MM.1S (cell line): ENCODE results near the gene TBX2.

Experiments used
- DNase-seq: peaks from one replicate; pipeline ENCODE4 v3.0.0-alpha.2; 2015
- H2AFZ ChIP-seq: fragments of 300-600 bp; sonication (generic); 2 replicates; pipeline ENCODE4 v1.6.0; 2016; ENCODE audit warnings: antibody characterized with exemption, low read length
- H3F3A ChIP-seq: fragments of 300-600 bp; sonication (generic); 2 replicates; pipeline ENCODE4 v1.6.1; 2016; ENCODE audit warnings: mild to moderate bottlenecking, antibody characterized with exemption, low read length, moderate library complexity, mixed read lengths; ENCODE audit not compliant: insufficient read depth
- H3K27ac ChIP-seq: fragments of 300-600 bp; sonication (generic); 2 replicates; pipeline ENCODE4 v1.5.1; 2016; ENCODE audit warnings: mild to moderate bottlenecking, low read length
- H3K27me3 ChIP-seq: fragments of 300-600 bp; sonication (generic); replicated peaks from 2 replicates; pipeline ENCODE4 v1.6.0; 2016; ENCODE audit warnings: low read length; ENCODE audit not compliant: insufficient read depth
- H3K36me3 ChIP-seq: fragments of 300-600 bp; sonication (generic); replicated peaks from 2 replicates; pipeline ENCODE4 v1.6.1; 2016; ENCODE audit warnings: mild to moderate bottlenecking, low read length, mixed read lengths; ENCODE audit not compliant: insufficient read depth
- H3K4me1 ChIP-seq: fragments of 300-600 bp; sonication (generic); 2 replicates; pipeline ENCODE4 v1.6.1; 2016; ENCODE audit warnings: low read length, mixed read lengths
- H3K4me2 ChIP-seq: fragments of 300-600 bp; sonication (generic); 2 replicates; pipeline ENCODE4 v1.6.0; 2016; ENCODE audit warnings: low read depth, low read length
- H3K4me3 ChIP-seq: fragments of 300-600 bp; sonication (generic); 2 replicates; pipeline ENCODE4 v1.5.1; 2016; ENCODE audit warnings: low read length, mixed read lengths
- H3K79me2 ChIP-seq: fragments of 300-600 bp; sonication (generic); 2 replicates; pipeline ENCODE4 v1.6.1; 2016; ENCODE audit warnings: mixed run types, low read length, mixed read lengths
- H3K9ac ChIP-seq: fragments of 300-600 bp; sonication (generic); 2 replicates; pipeline ENCODE4 v1.6.1; 2016; ENCODE audit warnings: low read length, mixed read lengths
- H3K9me2 ChIP-seq: fragments of 300-600 bp; sonication (generic); replicated peaks from 2 replicates; pipeline ENCODE4 v1.6.1; 2016; ENCODE audit warnings: mild to moderate bottlenecking, low read length, mixed read lengths; ENCODE audit not compliant: insufficient read depth
- H3K9me3 ChIP-seq: fragments of 300-600 bp; sonication (generic); replicated peaks from 2 replicates; pipeline ENCODE4 v1.6.1; 2016; ENCODE audit warnings: mild to moderate bottlenecking, low read length, mixed read lengths; ENCODE audit not compliant: insufficient read depth
- H4K20me1 ChIP-seq: fragments of 300-600 bp; sonication (generic); 2 replicates; pipeline ENCODE4 v1.6.1; 2016; ENCODE audit warnings: mild to moderate bottlenecking, low read length, moderate library complexity, mixed read lengths; ENCODE audit not compliant: insufficient read depth
- EZH2 ChIP-seq: fragments of 300-600 bp; sonication (generic); optimal IDR thresholded peaks from 2 replicates; pipeline ENCODE3; 2017; ENCODE audit warnings: low read depth, mild to moderate bottlenecking, antibody characterized with exemption, low read length, mixed read lengths
- EZH2phosphoT487 ChIP-seq: fragments of 300-600 bp; sonication (generic); IDR thresholded peaks from 2 replicates; pipeline ENCODE4 v1.6.1; 2018; ENCODE audit warnings: antibody characterized with exemption, low read length
- TF ChIP-seq, protein P1 (sequence below): fragments of 300-600 bp; sonication (generic); IDR thresholded peaks from 2 replicates; pipeline ENCODE4 v1.5.1; 2016; ENCODE audit warnings: antibody characterized with exemption, low read length, mixed read lengths

TBX2 gene

DNA sequence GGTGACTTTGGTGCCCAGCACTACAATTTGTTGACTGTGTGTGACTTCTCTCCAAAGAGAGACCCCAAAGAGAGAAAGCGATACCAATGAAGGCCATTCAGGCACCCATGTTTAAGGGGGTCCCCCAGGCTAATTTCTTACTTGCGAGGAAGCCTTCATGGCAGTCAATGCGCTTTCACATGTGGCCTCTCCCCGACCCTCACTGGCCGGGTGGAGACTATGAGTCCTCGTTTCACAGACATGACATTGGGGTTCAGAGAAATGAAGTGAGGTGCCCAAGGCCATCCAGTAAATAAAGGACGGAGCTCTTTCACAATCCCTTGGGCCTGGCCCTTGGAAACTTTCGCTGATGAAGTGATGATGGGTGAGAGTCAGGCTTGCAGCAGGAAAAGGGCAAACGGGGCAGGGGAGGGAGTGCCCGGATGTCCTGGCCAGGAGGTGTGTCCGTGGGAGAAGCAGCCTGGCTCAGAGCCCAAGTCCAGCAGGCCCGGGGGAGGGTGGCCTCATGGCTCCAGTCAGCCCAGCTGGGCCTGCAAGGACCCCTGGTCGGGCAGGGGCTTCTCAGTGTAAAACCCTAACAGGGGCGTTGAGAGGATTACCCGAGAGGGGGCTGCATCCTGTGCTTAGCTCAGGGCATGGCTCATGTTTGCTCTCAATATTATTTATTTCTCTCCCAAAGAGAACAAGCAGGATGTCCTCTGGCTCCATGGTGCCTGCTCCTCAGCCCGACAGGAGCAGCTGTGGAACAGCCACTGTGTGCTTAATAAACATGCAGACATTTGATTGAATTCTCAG is 14.7 kb downstream of the TBX2 start:
- H3K9ac ChIP-seq, result no peak overlapping the region
- no peak for DNase-seq
- H3K4me1 ChIP-seq, result no peaks in the 10 kb centered on the region
- TF ChIP-seq, protein P1, sequence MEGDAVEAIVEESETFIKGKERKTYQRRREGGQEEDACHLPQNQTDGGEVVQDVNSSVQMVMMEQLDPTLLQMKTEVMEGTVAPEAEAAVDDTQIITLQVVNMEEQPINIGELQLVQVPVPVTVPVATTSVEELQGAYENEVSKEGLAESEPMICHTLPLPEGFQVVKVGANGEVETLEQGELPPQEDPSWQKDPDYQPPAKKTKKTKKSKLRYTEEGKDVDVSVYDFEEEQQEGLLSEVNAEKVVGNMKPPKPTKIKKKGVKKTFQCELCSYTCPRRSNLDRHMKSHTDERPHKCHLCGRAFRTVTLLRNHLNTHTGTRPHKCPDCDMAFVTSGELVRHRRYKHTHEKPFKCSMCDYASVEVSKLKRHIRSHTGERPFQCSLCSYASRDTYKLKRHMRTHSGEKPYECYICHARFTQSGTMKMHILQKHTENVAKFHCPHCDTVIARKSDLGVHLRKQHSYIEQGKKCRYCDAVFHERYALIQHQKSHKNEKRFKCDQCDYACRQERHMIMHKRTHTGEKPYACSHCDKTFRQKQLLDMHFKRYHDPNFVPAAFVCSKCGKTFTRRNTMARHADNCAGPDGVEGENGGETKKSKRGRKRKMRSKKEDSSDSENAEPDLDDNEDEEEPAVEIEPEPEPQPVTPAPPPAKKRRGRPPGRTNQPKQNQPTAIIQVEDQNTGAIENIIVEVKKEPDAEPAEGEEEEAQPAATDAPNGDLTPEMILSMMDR, result no peak
- TF ChIP-seq EZH2phosphoT487 (no peak), EZH2 (no peak)
- H4K20me1 ChIP-seq, result no peaks in the 10 kb centered on the region
- no peaks in the 10 kb centered on the region for H3K79me2 ChIP-seq
- peaks cover 11% of the 10 kb centered on the region for H3K27me3 ChIP-seq
- H3K4me3 ChIP-seq, result no peak overlapping the region
- no peak overlapping the region for H3K27ac ChIP-seq
- no peaks in the 10 kb centered on the region for H3K36me3 ChIP-seq
- no peaks in the 10 kb centered on the region for H3K9me2 ChIP-seq
- H3K4me2 ChIP-seq, result no peak overlapping the region
- H2AFZ ChIP-seq, result no peak overlapping the region
- no peaks in the 10 kb centered on the region for H3K9me3 ChIP-seq
- H3F3A ChIP-seq, result 0 out of 2 replicates have a peak, but pooled peaks cover 4% of the 10 kb centered on the region

DNA sequence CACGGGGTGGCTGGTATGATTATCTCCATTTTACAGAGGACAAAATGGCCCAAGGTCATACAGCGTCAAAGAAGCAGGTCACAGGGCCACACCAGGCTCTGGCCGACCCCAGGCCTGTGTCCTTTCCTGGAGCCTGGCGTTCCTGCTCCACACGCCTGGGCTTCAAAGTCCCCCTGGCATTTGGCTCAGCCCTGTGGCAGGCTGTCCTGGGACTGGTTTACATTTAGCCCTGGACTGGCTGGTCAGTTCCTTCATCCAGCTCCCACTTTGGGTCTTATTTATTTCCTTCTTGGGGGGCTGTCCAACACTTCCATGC is 15.3 kb downstream of the TBX2 start:
- Histone ChIP-seq H3F3A (0 out of 2 replicates have a peak, but pooled peaks cover 4% of the 10 kb centered on the region), H3K9ac (no peak overlapping the region), H3K79me2 (no peaks in the 10 kb centered on the region), H3K9me2 (no peaks in the 10 kb centered on the region), H2AFZ (no peak overlapping the region), H3K36me3 (no peaks in the 10 kb centered on the region), H3K4me3 (no peak overlapping the region), H3K9me3 (no peaks in the 10 kb centered on the region), H3K4me2 (no peak overlapping the region), H3K27me3 (peaks cover 9% of the 10 kb centered on the region), H3K4me1 (no peaks in the 10 kb centered on the region), H4K20me1 (no peaks in the 10 kb centered on the region), H3K27ac (no peak overlapping the region)
- no peak for DNase-seq
- TF ChIP-seq EZH2, result no peak
- TF ChIP-seq, protein P1, result no peak
- TF ChIP-seq EZH2phosphoT487, result no peak

DNA sequence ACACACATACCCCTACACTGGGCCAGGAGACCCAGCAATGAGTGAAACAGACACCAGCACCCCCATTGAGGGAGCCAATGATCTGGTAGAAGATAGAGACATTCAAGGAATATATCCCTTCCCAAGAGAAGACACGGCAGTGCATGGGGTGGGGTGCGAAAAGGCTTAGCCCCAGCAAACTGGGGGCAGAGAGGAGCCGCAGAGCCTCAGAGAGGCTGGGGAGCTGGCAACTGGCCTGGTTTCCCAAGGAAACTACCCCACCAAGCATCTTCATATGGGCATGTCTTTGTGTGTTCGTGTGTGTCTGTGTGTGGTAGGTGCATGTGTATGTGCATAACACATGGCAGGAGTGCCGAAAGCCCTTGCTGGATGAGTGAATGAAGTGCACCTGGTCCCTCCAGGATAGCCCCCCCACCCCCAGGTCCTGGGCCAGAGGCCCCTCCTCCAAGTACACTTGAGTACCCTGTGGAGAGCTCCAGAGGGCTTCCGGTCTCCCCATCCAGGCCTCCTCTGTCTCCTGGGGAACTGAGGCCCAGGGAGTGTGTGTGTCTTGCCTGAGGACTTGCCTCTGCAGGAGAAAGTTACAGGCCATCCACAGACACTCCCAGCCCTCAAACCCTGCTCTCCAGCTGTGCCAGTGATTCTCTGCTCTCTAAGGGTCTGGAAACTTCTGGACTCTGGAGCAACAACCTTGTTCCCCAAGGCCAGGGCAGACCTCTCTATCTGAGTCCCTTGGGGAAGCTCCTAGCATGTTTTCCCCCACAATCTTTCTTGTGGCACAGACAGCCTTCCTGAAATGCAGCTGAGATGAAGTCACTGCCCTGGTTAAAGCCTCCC is 15.9 kb downstream of the TBX2 start:
- no peak overlapping the region for H3K9ac ChIP-seq

More for the DNA sequence above, 15.9 kb downstream of the TBX2 start:
- Histone ChIP-seq H4K20me1 (no peaks in the 10 kb centered on the region), H3F3A (no peaks in the 10 kb centered on the region), H3K9me3 (no peaks in the 10 kb centered on the region), H2AFZ (no peak overlapping the region), H3K79me2 (no peaks in the 10 kb centered on the region), H3K4me2 (no peak overlapping the region), H3K27ac (no peak overlapping the region), H3K27me3 (peaks cover 2% of the 10 kb centered on the region), H3K9me2 (no peaks in the 10 kb centered on the region), H3K4me1 (no peaks in the 10 kb centered on the region), H3K4me3 (no peak overlapping the region), H3K36me3 (no peaks in the 10 kb centered on the region)
- no peak for TF ChIP-seq EZH2phosphoT487
- TF ChIP-seq EZH2, result no peak
- TF ChIP-seq, protein P1, result no peak
- DNase-seq, result no peak
